Measurements from ENCODE around the gene PPM1H. TPM values are rescaled to one million over a fixed set of nuclear protein-coding genes. Genes with fewer than 3 reads are reported as not detected.

Gene PPM1H
- total and polyA plus RNA-seq, 10 of the 15 experiments (the other 5 are each of a cell fraction or from before 2014, with no cell fraction given), result 0.11 to 0.83 (median 0.49) TPM

DNA sequence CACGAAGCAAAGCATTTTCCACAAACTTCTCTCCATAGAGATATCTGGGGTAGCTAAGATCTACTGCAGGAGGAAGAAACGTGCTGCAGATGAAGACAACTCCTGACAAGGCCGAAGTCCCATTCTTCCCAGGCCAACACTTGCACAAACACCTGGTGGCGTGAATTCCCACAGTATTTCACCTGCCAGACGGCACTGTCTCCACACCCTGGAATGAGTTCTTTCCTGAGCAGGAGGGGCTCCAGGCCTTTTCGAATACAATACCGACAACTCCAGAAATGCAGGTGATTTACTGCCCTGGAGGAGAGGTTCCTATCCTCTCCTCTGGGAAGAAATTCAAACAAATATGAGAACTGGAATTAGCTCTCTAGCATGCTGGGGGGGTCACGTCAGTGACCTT lies 288.4 kb downstream of the PPM1H start (continued):
- TF ChIP-seq, protein P1, sequence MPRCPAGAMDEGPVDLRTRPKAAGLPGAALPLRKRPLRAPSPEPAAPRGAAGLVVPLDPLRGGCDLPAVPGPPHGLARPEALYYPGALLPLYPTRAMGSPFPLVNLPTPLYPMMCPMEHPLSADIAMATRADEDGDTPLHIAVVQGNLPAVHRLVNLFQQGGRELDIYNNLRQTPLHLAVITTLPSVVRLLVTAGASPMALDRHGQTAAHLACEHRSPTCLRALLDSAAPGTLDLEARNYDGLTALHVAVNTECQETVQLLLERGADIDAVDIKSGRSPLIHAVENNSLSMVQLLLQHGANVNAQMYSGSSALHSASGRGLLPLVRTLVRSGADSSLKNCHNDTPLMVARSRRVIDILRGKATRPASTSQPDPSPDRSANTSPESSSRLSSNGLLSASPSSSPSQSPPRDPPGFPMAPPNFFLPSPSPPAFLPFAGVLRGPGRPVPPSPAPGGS (IDR thresholded peaks at IDR 0.05; ENCODE audit: borderline replicate concordance, insufficient read depth, low read depth, low read length, poor library complexity, severe bottlenecking), result no peak
- TF ChIP-seq, protein P2, sequence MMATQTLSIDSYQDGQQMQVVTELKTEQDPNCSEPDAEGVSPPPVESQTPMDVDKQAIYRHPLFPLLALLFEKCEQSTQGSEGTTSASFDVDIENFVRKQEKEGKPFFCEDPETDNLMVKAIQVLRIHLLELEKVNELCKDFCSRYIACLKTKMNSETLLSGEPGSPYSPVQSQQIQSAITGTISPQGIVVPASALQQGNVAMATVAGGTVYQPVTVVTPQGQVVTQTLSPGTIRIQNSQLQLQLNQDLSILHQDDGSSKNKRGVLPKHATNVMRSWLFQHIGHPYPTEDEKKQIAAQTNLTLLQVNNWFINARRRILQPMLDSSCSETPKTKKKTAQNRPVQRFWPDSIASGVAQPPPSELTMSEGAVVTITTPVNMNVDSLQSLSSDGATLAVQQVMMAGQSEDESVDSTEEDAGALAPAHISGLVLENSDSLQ (IDR thresholded peaks at IDR 0.05), result no peak
- TF ChIP-seq, protein P3, sequence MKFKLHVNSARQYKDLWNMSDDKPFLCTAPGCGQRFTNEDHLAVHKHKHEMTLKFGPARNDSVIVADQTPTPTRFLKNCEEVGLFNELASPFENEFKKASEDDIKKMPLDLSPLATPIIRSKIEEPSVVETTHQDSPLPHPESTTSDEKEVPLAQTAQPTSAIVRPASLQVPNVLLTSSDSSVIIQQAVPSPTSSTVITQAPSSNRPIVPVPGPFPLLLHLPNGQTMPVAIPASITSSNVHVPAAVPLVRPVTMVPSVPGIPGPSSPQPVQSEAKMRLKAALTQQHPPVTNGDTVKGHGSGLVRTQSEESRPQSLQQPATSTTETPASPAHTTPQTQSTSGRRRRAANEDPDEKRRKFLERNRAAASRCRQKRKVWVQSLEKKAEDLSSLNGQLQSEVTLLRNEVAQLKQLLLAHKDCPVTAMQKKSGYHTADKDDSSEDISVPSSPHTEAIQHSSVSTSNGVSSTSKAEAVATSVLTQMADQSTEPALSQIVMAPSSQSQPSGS (IDR thresholded peaks at IDR 0.05; ENCODE audit: low read length), result no peak
- TF ChIP-seq RBBP5 (conservative IDR thresholded peaks at IDR 0.05), result no peak
- TF ChIP-seq, protein P4, sequence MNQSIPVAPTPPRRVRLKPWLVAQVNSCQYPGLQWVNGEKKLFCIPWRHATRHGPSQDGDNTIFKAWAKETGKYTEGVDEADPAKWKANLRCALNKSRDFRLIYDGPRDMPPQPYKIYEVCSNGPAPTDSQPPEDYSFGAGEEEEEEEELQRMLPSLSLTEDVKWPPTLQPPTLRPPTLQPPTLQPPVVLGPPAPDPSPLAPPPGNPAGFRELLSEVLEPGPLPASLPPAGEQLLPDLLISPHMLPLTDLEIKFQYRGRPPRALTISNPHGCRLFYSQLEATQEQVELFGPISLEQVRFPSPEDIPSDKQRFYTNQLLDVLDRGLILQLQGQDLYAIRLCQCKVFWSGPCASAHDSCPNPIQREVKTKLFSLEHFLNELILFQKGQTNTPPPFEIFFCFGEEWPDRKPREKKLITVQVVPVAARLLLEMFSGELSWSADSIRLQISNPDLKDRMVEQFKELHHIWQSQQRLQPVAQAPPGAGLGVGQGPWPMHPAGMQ (IDR thresholded peaks at IDR 0.05; ENCODE audit: borderline replicate concordance), result no peak
- no peak for TF ChIP-seq ZBED1 (IDR thresholded peaks at IDR 0.05; ENCODE audit: borderline replicate concordance)

All from GM12878 (cell line).